Type B pancreatic cell (in vitro differentiated cells): ENCODE results near the gene AURKAIP1. TPM values are rescaled to one million over a fixed set of nuclear protein-coding genes. Genes with fewer than 3 reads are reported as not detected.

ENCODE experiments used
- DNase-seq: peaks from one replicate; pipeline ENCODE4 v3.0.0; 2021; ENCODE audit warnings: mixed read lengths; ENCODE audit not compliant: unreplicated experiment; ENCODE audit errors: extremely low spot score
- H3K27ac Mint-ChIP-seq: 2 replicates; pipeline ENCODE4 v1.8.0; 2021; ENCODE audit warnings: mild to moderate bottlenecking, mixed read lengths
- H3K27me3 Mint-ChIP-seq: 2 replicates; pipeline ENCODE4 v1.8.0; 2021; ENCODE audit warnings: mixed read lengths
- H3K36me3 Mint-ChIP-seq: 2 replicates; pipeline ENCODE4 v1.8.0; 2021; ENCODE audit warnings: mixed read lengths
- H3K4me1 Mint-ChIP-seq: one replicate; pipeline ENCODE4 v1.8.0; 2021; ENCODE audit warnings: mixed read lengths; ENCODE audit not compliant: unreplicated experiment
- H3K4me3 Mint-ChIP-seq: 2 replicates; pipeline ENCODE4 v1.8.0; 2021; ENCODE audit warnings: mild to moderate bottlenecking, mixed read lengths
- H3K9me3 Mint-ChIP-seq: 2 replicates; pipeline ENCODE4 v1.8.0; 2021; ENCODE audit warnings: mixed read lengths
- CTCF ChIP-seq: fragments of 200-600 bp; sonication (generic); conservative IDR thresholded peaks from 2 replicates; pipeline ENCODE4 v1.5.0; 2021; ENCODE audit warnings: antibody characterized with exemption, mild to moderate bottlenecking
- total RNA-seq: library from RNA; stranded (reverse); gene quantifications from 2 replicates; pipeline ENCODE4 v1.2.1, GENCODE V29; 2021; ENCODE audit warnings: low replicate concordance

The AURKAIP1 gene
- total RNA-seq, 1 donor from 2014 or later: 122 TPM

GRCh38 chr1:1343811-1344421, 31.1 kb downstream of the AURKAIP1 start:
- Mint-ChIP-seq H3K36me3 (peaks cover 10% of the 10 kb centered on the region), H3K27ac (no peak overlapping the region), H3K4me1 (peaks cover 11% of the 10 kb centered on the region), H3K27me3 (no peaks in the 10 kb centered on the region), H3K9me3 (no peaks in the 10 kb centered on the region), H3K4me3 (no peak overlapping the region)
- no peak for DNase-seq
- no peak for TF ChIP-seq CTCF

- H3K27ac Mint-ChIP-seq: no peak overlapping the region
- TF ChIP-seq CTCF: no peak
- H3K36me3 Mint-ChIP-seq: peaks cover 10% of the 10 kb centered on the region
- no peak for DNase-seq
- no peaks in the 10 kb centered on the region for H3K9me3 Mint-ChIP-seq
- no peaks in the 10 kb centered on the region for H3K27me3 Mint-ChIP-seq
- peaks cover 11% of the 10 kb centered on the region for H3K4me1 Mint-ChIP-seq
- no peak overlapping the region for H3K4me3 Mint-ChIP-seq
These were observed 32.4 kb downstream of the AURKAIP1 start for GRCh38 chr1:1342584-1343115.

- H3K9me3 Mint-ChIP-seq: no peaks in the 10 kb centered on the region
- no peaks in the 10 kb centered on the region for H3K27me3 Mint-ChIP-seq
- no peak overlapping the region for H3K4me3 Mint-ChIP-seq
- H3K4me1 Mint-ChIP-seq: peaks cover 6% of the 10 kb centered on the region
- no peak for TF ChIP-seq CTCF
- no peak for DNase-seq
- no peak overlapping the region for H3K27ac Mint-ChIP-seq
- H3K36me3 Mint-ChIP-seq: peaks cover 10% of the 10 kb centered on the region
These were observed 32.9 kb downstream of the AURKAIP1 start for GRCh38 chr1:1342061-1342562.

- no peaks in the 10 kb centered on the region for H3K27me3 Mint-ChIP-seq
- no peak for DNase-seq
- no peak overlapping the region for H3K27ac Mint-ChIP-seq
- peaks cover under 1% of the 10 kb centered on the region for H3K4me1 Mint-ChIP-seq
- no peak for TF ChIP-seq CTCF
- H3K4me3 Mint-ChIP-seq: no peak overlapping the region
- peaks cover 10% of the 10 kb centered on the region for H3K36me3 Mint-ChIP-seq
- no peaks in the 10 kb centered on the region for H3K9me3 Mint-ChIP-seq
These were observed 33.4 kb downstream of the AURKAIP1 start for GRCh38 chr1:1341549-1342021.

GRCh38 chr1:1340791-1341548, 34.0 kb downstream of the AURKAIP1 start:
- Mint-ChIP-seq H3K27me3 (no peaks in the 10 kb centered on the region), H3K4me3 (no peak overlapping the region), H3K36me3 (peaks cover 10% of the 10 kb centered on the region), H3K27ac (no peak overlapping the region), H3K4me1 (no peaks in the 10 kb centered on the region), H3K9me3 (no peaks in the 10 kb centered on the region)
- no peak for TF ChIP-seq CTCF
- DNase-seq: no peak
